NT2/D1 (cell line): ENCODE data around the gene HOTAIR.
A peak's percentile ranks its signal among the peaks of the same experiment; 100 is the strongest.

Experiments used
- SUZ12 ChIP-seq: IDR thresholded peaks from 2 replicates; pipeline ENCODE4 v1.6.1; 2011; ENCODE audit not compliant: insufficient read length, insufficient read depth; ENCODE audit errors: extremely low read depth
- YY1 ChIP-seq: IDR thresholded peaks from 2 replicates; pipeline ENCODE4 v1.6.1; 2011; ENCODE audit not compliant: insufficient read length, insufficient read depth
- ZNF274 ChIP-seq: IDR thresholded peaks from 2 replicates; pipeline ENCODE4 v1.6.1; 2011; ENCODE audit warnings: mild to moderate bottlenecking, low read depth, low read length

DNA sequence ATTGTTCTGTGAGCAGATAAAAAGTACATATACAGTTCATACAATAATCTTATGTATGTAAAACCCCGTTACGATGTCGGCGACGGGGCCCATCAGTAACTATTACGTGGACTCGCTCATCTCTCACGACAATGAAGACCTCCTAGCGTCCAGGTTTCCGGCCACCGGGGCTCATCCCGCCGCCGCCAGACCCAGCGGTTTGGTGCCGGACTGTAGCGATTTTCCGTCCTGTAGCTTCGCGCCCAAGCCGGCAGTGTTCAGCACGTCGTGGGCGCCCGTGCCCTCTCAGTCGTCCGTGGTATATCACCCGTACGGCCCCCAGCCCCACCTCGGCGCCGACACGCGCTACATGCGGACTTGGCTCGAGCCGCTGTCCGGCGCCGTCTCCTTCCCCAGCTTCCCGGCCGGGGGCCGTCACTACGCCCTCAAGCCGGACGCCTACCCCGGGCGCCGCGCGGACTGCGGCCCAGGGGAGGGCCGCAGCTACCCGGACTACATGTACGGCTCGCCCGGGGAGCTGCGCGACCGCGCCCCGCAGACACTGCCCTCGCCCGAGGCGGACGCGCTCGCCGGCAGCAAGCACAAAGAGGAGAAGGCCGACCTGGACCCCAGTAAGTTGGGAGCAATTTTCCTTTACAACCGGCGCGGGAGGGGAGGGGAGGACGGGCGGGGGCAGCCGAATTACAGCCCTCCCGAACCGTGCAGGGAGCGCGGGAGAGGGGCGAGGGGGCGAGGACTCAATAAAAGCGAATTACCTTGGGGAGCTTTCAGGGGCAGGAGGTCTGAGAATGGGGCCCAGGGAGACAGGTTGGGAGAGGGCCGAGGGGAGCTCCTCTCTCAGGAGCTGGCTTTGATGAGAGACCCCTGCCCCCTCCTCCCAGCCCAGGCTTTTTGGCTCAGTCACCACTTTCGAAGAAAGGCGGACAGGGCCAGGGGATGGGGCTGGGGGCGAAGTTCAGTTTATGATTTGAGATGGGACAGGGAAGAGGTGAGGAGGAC is 25.7 kb upstream of the HOTAIR start, which contains the start of gene HOXC9:
- TF ChIP-seq ZNF274 (no peak), YY1 (no peak), SUZ12 (peak; percentile 99)
